ENCODE data around the gene HS3ST4. TPM values are rescaled to one million over a fixed set of nuclear protein-coding genes. Genes with fewer than 3 reads are reported as not detected.

Gene HS3ST4
- total and polyA plus RNA-seq, 2 donors (not counting 1 experiment from before 2014, with no cell fraction given), result not detected

GRCh38 chr16:26058326-26058725 lies 366.6 kb downstream of the HS3ST4 start:
- H3K9me3 Mint-ChIP-seq (ENCODE audit: insufficient read depth), result no peaks in the 10 kb centered on the region
- H3K4me1 Mint-ChIP-seq, result no peaks in the 10 kb centered on the region

More at GRCh38 chr16:26058326-26058725, 366.6 kb downstream of the HS3ST4 start:
- no peaks in the 10 kb centered on the region for H3K27me3 Mint-ChIP-seq
- POLR2A ChIA-PET, result no interaction called here
- DNase-seq (no peak), ATAC-seq (ENCODE audit: low read depth) (no peak)
- no peaks in the 10 kb centered on the region for H4K20me1 ChIP-seq (ENCODE audit: control insufficient read depth, insufficient read depth, low read length, poor library complexity, severe bottlenecking)
- CTCF ChIA-PET, result no interaction called here
- no peaks in the 10 kb centered on the region for H3K36me3 ChIP-seq (replicated peaks in 1 of 2; ENCODE audit: control extremely low read depth in 1 of 2, control insufficient read depth in 1 of 2, extremely low read depth in 1 of 2, insufficient read depth in 2 of 2, low read length in 1 of 2)
- no peak overlapping the region for H3K27ac Mint-ChIP-seq
- no peaks in the 10 kb centered on the region for H3K27me3 ChIP-seq (replicated peaks in 1 of 4; ENCODE audit: control extremely low read depth in 1 of 4, control insufficient read depth in 3 of 4, insufficient read depth in 4 of 4, low read length in 3 of 4)
- no peak overlapping the region for H3K4me3 Mint-ChIP-seq
- no peak overlapping the region for H3K27ac ChIP-seq (ENCODE audit: low read length in 2 of 2)
- intact Hi-C loops (cut with micrococcal nuclease), result no loop called here
- H3K9ac ChIP-seq (ENCODE audit: low read length), result no peak overlapping the region
- no peaks in the 10 kb centered on the region for H3K4me1 ChIP-seq (ENCODE audit: control insufficient read depth in 2 of 2, insufficient read depth in 2 of 2, low read length in 2 of 2)
- no peak overlapping the region for H3K4me2 ChIP-seq (replicated peaks; ENCODE audit: low read depth, low read length, poor library complexity, severe bottlenecking)
- no peak overlapping the region for H2AFZ ChIP-seq (ENCODE audit: insufficient read depth, low read depth, low read length, poor library complexity, severe bottlenecking)
- no peak for TF ChIP-seq EZH2 (IDR thresholded peaks at IDR 0.05; ENCODE audit: borderline replicate concordance, insufficient read depth, low read depth, low read length, poor library complexity, severe bottlenecking)
- no peak for TF ChIP-seq CTCF (IDR thresholded peaks at IDR 0.05)
- H3K4me3 ChIP-seq (ENCODE audit: control extremely low read depth in 1 of 5, extremely low read depth in 1 of 5, insufficient read depth in 1 of 5, low read depth in 2 of 5, low read length in 4 of 5), result no peak overlapping the region
- no peaks in the 10 kb centered on the region for H3K9me3 ChIP-seq (ENCODE audit: control extremely low read depth in 1 of 3, control insufficient read depth in 2 of 3, insufficient read depth in 1 of 3, low read length in 2 of 3)
- WGBS (ENCODE audit: insufficient coverage), result 47% methylated on average over 3 of the region's 3 CpGs
- H3K79me2 ChIP-seq (ENCODE audit: control insufficient read depth, insufficient read depth, low read length), result no peaks in the 10 kb centered on the region

Measured in B cell (primary cell).